DOHH2 (cell line): ENCODE measurements around the gene PCAT6.
"Not testable (repeated sequence)": the region's sequence is repeated elsewhere in the genome, so short reads cannot be mapped to it uniquely, and the experiment has no call there.

Source experiments
- H3F3A ChIP-seq: fragments of 200-600 bp; sonication (generic), shearing (Covaris generic); 2 replicates; pipeline ENCODE4 v1.6.0; 2016; ENCODE audit warnings: antibody characterized with exemption, mild to moderate bottlenecking; ENCODE audit not compliant: control insufficient read depth, insufficient read depth
- H3K27ac ChIP-seq: fragments of 200-600 bp; sonication (generic); 2 replicates; pipeline ENCODE4 v1.5.1; 2014; ENCODE audit warnings: low read depth, mild to moderate bottlenecking, low read length, moderate library complexity
- H3K27me3 ChIP-seq: fragments of 200-600 bp; sonication (generic); 2 replicates; pipeline ENCODE4 v1.6.1; 2014; ENCODE audit warnings: mild to moderate bottlenecking, low read length, mixed read lengths; ENCODE audit not compliant: control insufficient read depth
- H3K36me3 ChIP-seq: fragments of 200-600 bp; sonication (generic); 2 replicates; pipeline ENCODE4 v1.6.1; 2014; ENCODE audit warnings: mild to moderate bottlenecking, low read length, moderate library complexity, mixed read lengths; ENCODE audit not compliant: control insufficient read depth
- H3K4me1 ChIP-seq: fragments of 200-600 bp; sonication (generic); 2 replicates; pipeline ENCODE4 v1.6.1; 2014; ENCODE audit warnings: mild to moderate bottlenecking, low read length, mixed read lengths; ENCODE audit not compliant: control insufficient read depth
- H3K4me2 ChIP-seq: fragments of 200-600 bp; sonication (generic); 2 replicates; pipeline ENCODE4 v1.6.0; 2014; ENCODE audit warnings: mild to moderate bottlenecking, low read length, moderate library complexity
- H3K4me3 ChIP-seq: fragments of 200-600 bp; sonication (generic); 2 replicates; pipeline ENCODE4 v1.5.1; 2014; ENCODE audit warnings: mild to moderate bottlenecking, low read length, mixed read lengths
- H3K79me2 ChIP-seq: fragments of 200-600 bp; sonication (generic); 2 replicates; pipeline ENCODE4 v1.6.1; 2014; ENCODE audit warnings: mild to moderate bottlenecking, low read length, mixed read lengths; ENCODE audit not compliant: control insufficient read depth
- H3K9me2 ChIP-seq: fragments of 200-600 bp; sonication (generic); replicated peaks from 2 replicates; pipeline ENCODE4 v1.6.1; 2014; ENCODE audit warnings: mild to moderate bottlenecking, low read length, mixed read lengths; ENCODE audit not compliant: control insufficient read depth
- H3K9me3 ChIP-seq: fragments of 200-600 bp; sonication (generic); 2 replicates; pipeline ENCODE4 v1.6.1; 2014; ENCODE audit warnings: antibody characterized with exemption, low read length, mixed read lengths; ENCODE audit not compliant: control insufficient read depth, insufficient read depth
- H4K20me1 ChIP-seq: fragments of 200-600 bp; sonication (generic); 2 replicates; pipeline ENCODE4 v1.6.0; 2014; ENCODE audit warnings: low read depth, mild to moderate bottlenecking, antibody characterized with exemption, low read length, moderate library complexity; ENCODE audit not compliant: control insufficient read depth, insufficient read depth
- CTCF ChIP-seq: fragments of 200-600 bp; sonication (generic); IDR thresholded peaks from one replicate; pipeline ENCODE4 v1.5.1; 2014; ENCODE audit warnings: antibody characterized with exemption, mild to moderate bottlenecking, low read depth, low read length; ENCODE audit not compliant: poor library complexity, severe bottlenecking
- EZH2phosphoT487 ChIP-seq: fragments of 200-600 bp; sonication (generic); IDR thresholded peaks from 2 replicates; pipeline ENCODE4 v1.6.1; 2017; ENCODE audit warnings: borderline replicate concordance, mild to moderate bottlenecking, antibody characterized with exemption, low read length, moderate library complexity, mixed read lengths

PCAT6 gene

GRCh38 chr1:202791077-202791747 lies 19.5 kb upstream of the PCAT6 start:
- H3K36me3 ChIP-seq: no peaks in the 10 kb centered on the region
- TF ChIP-seq EZH2phosphoT487: no peak
- no peak for TF ChIP-seq CTCF
- no peak overlapping the region for H3K4me2 ChIP-seq
- H4K20me1 ChIP-seq: no peaks in the 10 kb centered on the region
- H3F3A ChIP-seq: no peaks in the 10 kb centered on the region
- H3K79me2 ChIP-seq: no peaks in the 10 kb centered on the region
- no peak overlapping the region for H3K4me3 ChIP-seq
- H3K27me3 ChIP-seq: peaks cover 18% of the 10 kb centered on the region
- no peak overlapping the region for H3K27ac ChIP-seq
- H3K9me3 ChIP-seq: no peaks in the 10 kb centered on the region
- no peaks in the 10 kb centered on the region for H3K9me2 ChIP-seq
- no peaks in the 10 kb centered on the region for H3K4me1 ChIP-seq

- Histone ChIP-seq H3K79me2 (no peaks in the 10 kb centered on the region), H3K36me3 (no peaks in the 10 kb centered on the region), H4K20me1 (no peaks in the 10 kb centered on the region), H3K9me3 (no peaks in the 10 kb centered on the region), H3F3A (no peaks in the 10 kb centered on the region), H3K4me1 (no peaks in the 10 kb centered on the region), H3K27ac (no peak overlapping the region), H3K27me3 (peaks cover 37% of the 10 kb centered on the region), H3K9me2 (no peaks in the 10 kb centered on the region), H3K4me3 (no peak overlapping the region), H3K4me2 (no peak overlapping the region)
- no peak for TF ChIP-seq EZH2phosphoT487
- no peak for TF ChIP-seq CTCF
These were observed 16.6 kb upstream of the PCAT6 start for GRCh38 chr1:202794051-202794740.

GRCh38 chr1:202794931-202795330 lies 15.8 kb upstream of the PCAT6 start:
- H3K9me2 ChIP-seq, H3K9me3 ChIP-seq, H3K4me1 ChIP-seq, H3K79me2 ChIP-seq, H3F3A ChIP-seq, H3K27ac ChIP-seq, H3K36me3 ChIP-seq, H4K20me1 ChIP-seq, H3K4me2 ChIP-seq, H3K4me3 ChIP-seq: not testable (repeated sequence)
- peaks cover 37% of the 10 kb centered on the region for H3K27me3 ChIP-seq

- no peaks in the 10 kb centered on the region for H3K36me3 ChIP-seq
- no peaks in the 10 kb centered on the region for H3F3A ChIP-seq
- H3K4me2 ChIP-seq: no peak overlapping the region
- H4K20me1 ChIP-seq: no peaks in the 10 kb centered on the region
- no peaks in the 10 kb centered on the region for H3K9me3 ChIP-seq
- H3K79me2 ChIP-seq: no peaks in the 10 kb centered on the region
- no peak overlapping the region for H3K27ac ChIP-seq
- no peaks in the 10 kb centered on the region for H3K9me2 ChIP-seq
- H3K4me1 ChIP-seq: no peaks in the 10 kb centered on the region
- no peak for TF ChIP-seq CTCF
- no peak for TF ChIP-seq EZH2phosphoT487
- H3K27me3 ChIP-seq: peaks cover 42% of the 10 kb centered on the region
- H3K4me3 ChIP-seq: no peak overlapping the region
These were observed 14.1 kb upstream of the PCAT6 start for GRCh38 chr1:202796670-202797069.
